AG10803 (cell line): ENCODE measurements around the gene INPP5D.
"Not testable (repeated sequence)": the region's sequence is repeated elsewhere in the genome, so short reads cannot be mapped to it uniquely, and the experiment has no call there.

Experiments used
- DNase-seq: peaks from one replicate; pipeline ENCODE4 v3.0.0; 2010; ENCODE audit warnings: low read depth
- H3K4me3 ChIP-seq: 2 replicates; pipeline ENCODE4 v1.5.1; 2011; ENCODE audit warnings: mild to moderate bottlenecking, low read length, control low read depth
- CTCF ChIP-seq: conservative IDR thresholded peaks from 2 replicates; pipeline ENCODE4 v1.5.1; 2011; ENCODE audit warnings: mild to moderate bottlenecking, low read length, control low read depth, inconsistent platforms

The INPP5D gene

DNA sequence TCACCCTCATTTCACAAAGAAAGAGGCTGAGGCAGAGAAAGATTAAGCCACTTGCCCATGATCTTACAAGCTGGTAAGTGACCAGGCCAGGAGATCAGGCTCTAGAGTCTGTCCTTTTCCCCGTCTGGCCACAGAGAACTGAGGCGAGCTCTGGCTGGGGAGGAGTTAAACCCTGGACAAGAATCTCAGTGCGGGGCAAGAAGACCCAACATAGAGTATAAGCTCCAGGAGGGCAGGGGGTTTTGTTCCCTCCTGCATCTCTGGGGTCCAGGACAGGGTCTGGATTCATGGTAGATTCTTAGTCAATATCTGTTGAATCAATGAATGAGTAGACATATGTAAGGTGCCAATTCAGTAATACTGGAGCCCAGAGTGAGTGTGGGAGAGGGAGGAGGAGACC, 12.9 kb upstream of the INPP5D start:
- no peak for DNase-seq
- no peak overlapping the region for H3K4me3 ChIP-seq
- TF ChIP-seq CTCF, result no peak

DNA sequence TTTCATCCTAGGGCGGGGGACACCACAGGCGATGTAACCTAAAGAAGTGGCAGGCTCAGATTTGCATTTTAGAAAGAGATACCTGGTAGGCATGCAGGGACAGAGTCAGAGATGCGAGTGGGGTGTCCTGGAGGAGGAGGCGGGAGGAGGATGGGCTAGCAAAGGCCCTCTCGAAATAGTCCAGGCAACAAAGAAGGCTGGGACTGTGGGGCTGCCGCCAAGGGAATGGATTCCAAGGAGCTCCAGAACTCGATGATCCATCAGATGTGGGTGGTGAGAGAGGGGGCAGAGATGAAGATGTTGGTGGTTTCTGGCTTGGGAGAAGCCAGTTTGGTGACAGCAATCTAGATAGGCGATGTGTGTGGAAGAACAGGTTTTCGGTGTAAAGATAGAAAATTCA, 12.5 kb upstream of the INPP5D start:
- no peak for DNase-seq
- H3K4me3 ChIP-seq, result no peak overlapping the region
- TF ChIP-seq CTCF, result no peak

DNA sequence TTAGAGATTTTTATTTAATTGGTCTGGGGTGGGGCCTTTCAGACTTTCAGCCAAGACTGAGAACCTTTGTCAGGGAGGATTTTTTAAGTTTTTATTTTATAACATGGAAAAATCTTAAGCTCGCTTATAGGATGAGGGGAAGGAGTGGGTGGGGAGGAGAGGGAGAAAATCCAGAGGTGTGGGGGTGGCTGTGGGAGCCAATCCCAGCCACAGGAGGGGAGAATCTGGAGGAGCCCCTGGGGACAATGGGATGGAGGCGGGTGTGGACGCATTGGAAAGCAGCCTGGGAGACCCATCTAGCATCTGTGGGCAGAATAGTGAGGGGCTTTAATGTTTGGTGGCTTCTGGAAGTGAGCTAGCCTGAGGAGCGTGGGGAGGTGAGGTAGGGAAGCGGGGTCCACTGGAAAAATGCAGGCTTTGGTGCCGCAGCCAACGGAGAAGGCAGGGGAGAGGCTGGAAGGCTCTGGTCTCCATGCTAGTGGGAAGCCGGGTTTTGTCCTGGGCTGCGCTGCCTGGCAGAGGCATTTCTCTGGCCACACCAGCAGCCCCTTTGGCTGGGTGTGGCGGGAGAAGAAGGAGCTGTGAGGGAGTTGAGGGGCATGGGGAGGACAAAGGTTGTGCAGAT, 11.5 kb upstream of the INPP5D start:
- DNase-seq, result no peak

DNA sequence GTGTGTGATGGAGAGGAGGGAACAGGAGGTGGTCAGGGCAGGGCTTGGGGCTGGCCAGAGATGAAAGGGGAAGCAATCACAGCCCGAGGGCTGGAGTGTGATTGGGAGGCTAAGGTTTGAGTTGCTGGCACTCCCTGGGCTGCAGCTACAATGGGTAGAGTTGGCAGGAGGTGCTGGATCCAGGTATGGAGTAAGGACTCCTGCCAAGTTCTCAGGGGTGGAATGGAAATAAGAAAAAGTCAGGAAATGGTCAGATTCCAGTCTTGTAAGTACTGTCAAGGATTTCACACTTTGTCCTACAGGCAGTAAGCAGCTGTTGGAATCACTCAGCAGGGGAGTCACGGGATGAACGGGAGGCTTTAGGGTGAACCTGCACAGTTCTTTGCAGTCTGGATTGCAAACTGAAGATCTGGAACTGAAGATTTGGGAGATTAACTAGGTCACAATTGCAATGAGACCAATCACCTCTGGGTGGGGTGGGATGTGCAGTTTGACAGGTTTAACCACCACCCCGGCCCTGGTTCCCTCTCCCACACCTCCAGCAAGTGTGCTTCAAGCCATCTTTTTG, 10.9 kb upstream of the INPP5D start:
- DNase-seq, result no peak
- no peak for TF ChIP-seq CTCF
- H3K4me3 ChIP-seq, result no peak overlapping the region

More for the DNA sequence above, 11.5 kb upstream of the INPP5D start:
- no peak for TF ChIP-seq CTCF
- no peak overlapping the region for H3K4me3 ChIP-seq

GRCh38 chr2:233051241-233052149, 8.6 kb upstream of the INPP5D start:
- no peak overlapping the region for H3K4me3 ChIP-seq
- peak; percentile 62 for DNase-seq
- TF ChIP-seq CTCF, result no peak

DNA sequence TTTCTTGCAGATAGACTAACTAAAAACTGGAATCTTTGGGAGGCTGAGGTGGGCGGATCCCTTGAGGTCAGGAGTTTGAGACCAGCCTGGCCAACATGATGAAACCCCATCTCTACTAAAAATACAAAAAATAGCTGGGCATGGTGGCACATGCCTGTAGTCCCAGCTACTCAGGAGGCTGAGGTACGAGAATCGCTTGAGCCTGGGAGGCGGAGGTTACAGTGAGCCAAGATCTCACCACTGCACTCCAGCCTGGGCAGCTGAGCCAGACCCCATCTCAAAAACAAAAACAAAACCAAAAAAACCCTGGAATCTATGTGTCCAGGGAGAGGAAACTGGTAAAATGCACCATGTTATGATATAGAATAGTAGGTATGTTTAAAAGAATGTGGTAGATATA, 7.6 kb upstream of the INPP5D start:
- DNase-seq, H3K4me3 ChIP-seq: not testable (repeated sequence)

- no peak overlapping the region for H3K4me3 ChIP-seq
- peak; percentile 84 for TF ChIP-seq CTCF
- peak; percentile 17 for DNase-seq
These were observed 6.0 kb upstream of the INPP5D start for GRCh38 chr2:233053928-233054784.
